Measurements from ENCODE around the gene TIAM2.

Gene TIAM2

GRCh38 chr6:155303361-155303870, 308.3 kb downstream of the TIAM2 start:
- TF ChIP-seq, protein P1, sequence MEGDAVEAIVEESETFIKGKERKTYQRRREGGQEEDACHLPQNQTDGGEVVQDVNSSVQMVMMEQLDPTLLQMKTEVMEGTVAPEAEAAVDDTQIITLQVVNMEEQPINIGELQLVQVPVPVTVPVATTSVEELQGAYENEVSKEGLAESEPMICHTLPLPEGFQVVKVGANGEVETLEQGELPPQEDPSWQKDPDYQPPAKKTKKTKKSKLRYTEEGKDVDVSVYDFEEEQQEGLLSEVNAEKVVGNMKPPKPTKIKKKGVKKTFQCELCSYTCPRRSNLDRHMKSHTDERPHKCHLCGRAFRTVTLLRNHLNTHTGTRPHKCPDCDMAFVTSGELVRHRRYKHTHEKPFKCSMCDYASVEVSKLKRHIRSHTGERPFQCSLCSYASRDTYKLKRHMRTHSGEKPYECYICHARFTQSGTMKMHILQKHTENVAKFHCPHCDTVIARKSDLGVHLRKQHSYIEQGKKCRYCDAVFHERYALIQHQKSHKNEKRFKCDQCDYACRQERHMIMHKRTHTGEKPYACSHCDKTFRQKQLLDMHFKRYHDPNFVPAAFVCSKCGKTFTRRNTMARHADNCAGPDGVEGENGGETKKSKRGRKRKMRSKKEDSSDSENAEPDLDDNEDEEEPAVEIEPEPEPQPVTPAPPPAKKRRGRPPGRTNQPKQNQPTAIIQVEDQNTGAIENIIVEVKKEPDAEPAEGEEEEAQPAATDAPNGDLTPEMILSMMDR (IDR thresholded peaks at IDR 0.05; ENCODE audit: control insufficient read depth, insufficient read depth, low read depth, low read length, missing control alignments): no peak
- DNase-seq (ENCODE audit: low read depth): no peak
- H3K4me3 ChIP-seq (ENCODE audit: control insufficient read depth, low read depth, low read length): no peak overlapping the region

GRCh38 chr6:155306958-155307357, 311.8 kb downstream of the TIAM2 start:
- DNase-seq (ENCODE audit: low read depth): no peak
- TF ChIP-seq, protein P1 (IDR thresholded peaks at IDR 0.05; ENCODE audit: control insufficient read depth, insufficient read depth, low read depth, low read length, missing control alignments): no peak
- no peak overlapping the region for H3K4me3 ChIP-seq (ENCODE audit: control insufficient read depth, low read depth, low read length)
